HEK293T (cell line): Measurements from ENCODE around the gene MPZL1.

Source experiments
- BHLHE40 ChIP-seq: fragments of 450-650 bp; IDR thresholded peaks from 2 replicates; pipeline ENCODE4 v1.6.1; 2016; ENCODE audit warnings: mild to moderate bottlenecking, moderate library complexity, borderline replicate concordance
- FOXK2 ChIP-seq: fragments of 450-650 bp; IDR thresholded peaks from 2 replicates; pipeline ENCODE4 v1.6.1; 2016; ENCODE audit warnings: mild to moderate bottlenecking

DNA sequence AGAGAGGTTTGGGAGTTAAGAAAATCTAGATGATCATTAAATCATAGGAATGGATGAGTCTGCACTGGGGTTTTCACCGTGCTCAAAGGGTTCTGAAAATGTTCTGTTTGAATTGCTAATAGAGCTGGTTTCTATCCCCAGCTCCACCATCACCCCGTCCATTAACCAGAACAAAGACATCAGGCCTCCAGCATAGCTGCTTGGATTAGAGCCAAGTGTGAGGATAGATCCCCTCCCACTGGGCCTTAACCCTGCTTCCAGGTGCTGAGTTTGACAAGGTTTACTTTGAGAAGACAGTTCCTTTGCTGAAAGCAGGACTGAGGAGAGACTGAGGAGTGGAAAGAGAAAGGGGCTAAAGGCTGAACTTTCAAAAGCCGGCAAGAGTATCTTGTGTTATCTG is 48.3 kb downstream of the MPZL1 start:
- TF ChIP-seq BHLHE40 = no peak
- no peak for TF ChIP-seq FOXK2
